Amniotic stem cell (primary cell): ENCODE results near the gene ECE2.

Experiments used
- DNase-seq: peaks from one replicate; lab custom pipeline; 2025; lab: John Stamatoyannopoulos, UW

The ECE2 gene

GRCh38 chr3:184275961-184276910 lies at the start of gene ECE2:
Gene ECE2 (plus strand): TSS chr3:184276022. CDS start chr3:184276154, 132 bp downstream.
- no peak for DNase-seq

- no peak for DNase-seq
These were observed 48.3 kb upstream of the ECE2 start for GRCh38 chr3:184227481-184227935.

- no peak for DNase-seq
These were observed 47.3 kb upstream of the ECE2 start for GRCh38 chr3:184228376-184229137.

GRCh38 chr3:184229394-184230080 lies 46.3 kb upstream of the ECE2 start, which contains the start of gene VWA5B2:
Gene VWA5B2 (plus strand): TSS chr3:184229585. CDS start chr3:184230529, 944 bp downstream.
- no peak for DNase-seq

GRCh38 chr3:184230081-184230602 lies 45.7 kb upstream of the ECE2 start:
- DNase-seq = no peak

GRCh38 chr3:184230603-184231528 lies 45.0 kb upstream of the ECE2 start:
- no peak for DNase-seq

- no peak for DNase-seq
These were observed 44.2 kb upstream of the ECE2 start for GRCh38 chr3:184231671-184232070.

GRCh38 chr3:184233127-184233843 lies 42.5 kb upstream of the ECE2 start:
- no peak for DNase-seq

GRCh38 chr3:184234224-184234623 lies 41.6 kb upstream of the ECE2 start:
- DNase-seq = peak; percentile 15

GRCh38 chr3:184234671-184235380 lies 41.0 kb upstream of the ECE2 start:
- no peak for DNase-seq

- DNase-seq = no peak
These were observed 40.3 kb upstream of the ECE2 start for GRCh38 chr3:184235381-184236032.

- DNase-seq = no peak
These were observed 39.8 kb upstream of the ECE2 start for GRCh38 chr3:184236033-184236410.

GRCh38 chr3:184236636-184237035 lies 39.2 kb upstream of the ECE2 start:
- DNase-seq = no peak

GRCh38 chr3:184237211-184237610 lies 38.6 kb upstream of the ECE2 start:
- DNase-seq = no peak

- DNase-seq = no peak
These were observed 38.0 kb upstream of the ECE2 start for GRCh38 chr3:184237807-184238206.

- no peak for DNase-seq
These were observed 37.5 kb upstream of the ECE2 start for GRCh38 chr3:184238246-184238818.

- DNase-seq = no peak
These were observed 36.6 kb upstream of the ECE2 start for GRCh38 chr3:184239221-184239620.

GRCh38 chr3:184239708-184240107 lies 36.1 kb upstream of the ECE2 start:
- DNase-seq = no peak
